ENCODE results near the gene LUZP2. TPM values are rescaled to one million over a fixed set of nuclear protein-coding genes. Genes with fewer than 3 reads are reported as not detected.

The LUZP2 gene
- total RNA-seq, 1 donor from 2014 or later = 0.33 TPM

- H3K27me3 ChIP-seq (ENCODE audit: control insufficient read depth, insufficient read depth, low read length) = no peaks in the 10 kb centered on the region
- TF ChIP-seq, protein P1, sequence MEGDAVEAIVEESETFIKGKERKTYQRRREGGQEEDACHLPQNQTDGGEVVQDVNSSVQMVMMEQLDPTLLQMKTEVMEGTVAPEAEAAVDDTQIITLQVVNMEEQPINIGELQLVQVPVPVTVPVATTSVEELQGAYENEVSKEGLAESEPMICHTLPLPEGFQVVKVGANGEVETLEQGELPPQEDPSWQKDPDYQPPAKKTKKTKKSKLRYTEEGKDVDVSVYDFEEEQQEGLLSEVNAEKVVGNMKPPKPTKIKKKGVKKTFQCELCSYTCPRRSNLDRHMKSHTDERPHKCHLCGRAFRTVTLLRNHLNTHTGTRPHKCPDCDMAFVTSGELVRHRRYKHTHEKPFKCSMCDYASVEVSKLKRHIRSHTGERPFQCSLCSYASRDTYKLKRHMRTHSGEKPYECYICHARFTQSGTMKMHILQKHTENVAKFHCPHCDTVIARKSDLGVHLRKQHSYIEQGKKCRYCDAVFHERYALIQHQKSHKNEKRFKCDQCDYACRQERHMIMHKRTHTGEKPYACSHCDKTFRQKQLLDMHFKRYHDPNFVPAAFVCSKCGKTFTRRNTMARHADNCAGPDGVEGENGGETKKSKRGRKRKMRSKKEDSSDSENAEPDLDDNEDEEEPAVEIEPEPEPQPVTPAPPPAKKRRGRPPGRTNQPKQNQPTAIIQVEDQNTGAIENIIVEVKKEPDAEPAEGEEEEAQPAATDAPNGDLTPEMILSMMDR (IDR thresholded peaks at IDR 0.05; ENCODE audit: insufficient read depth, low read length, poor library complexity, severe bottlenecking) = no peak
- DNase-seq (ENCODE audit: low read depth) = no peak
- H3K36me3 ChIP-seq (ENCODE audit: control insufficient read depth, insufficient read depth, low read length) = no peaks in the 10 kb centered on the region
- H3K4me3 ChIP-seq (ENCODE audit: low read depth, low read length) = no peak overlapping the region
These were observed 27.3 kb downstream of the LUZP2 start for GRCh38 chr11:24524156-24524555.

- TF ChIP-seq, protein P1 (IDR thresholded peaks at IDR 0.05; ENCODE audit: insufficient read depth, low read length, poor library complexity, severe bottlenecking) = no peak
- Histone ChIP-seq H3K36me3 (ENCODE audit: control insufficient read depth, insufficient read depth, low read length) (no peaks in the 10 kb centered on the region), H3K4me3 (ENCODE audit: low read depth, low read length) (no peak overlapping the region), H3K27me3 (ENCODE audit: control insufficient read depth, insufficient read depth, low read length) (no peaks in the 10 kb centered on the region)
- no peak for DNase-seq (ENCODE audit: low read depth)
These were observed 34.7 kb downstream of the LUZP2 start for GRCh38 chr11:24531528-24531927.

- TF ChIP-seq, protein P1 (IDR thresholded peaks at IDR 0.05; ENCODE audit: insufficient read depth, low read length, poor library complexity, severe bottlenecking) = no peak
- Histone ChIP-seq H3K27me3 (ENCODE audit: control insufficient read depth, insufficient read depth, low read length) (no peaks in the 10 kb centered on the region), H3K36me3 (ENCODE audit: control insufficient read depth, insufficient read depth, low read length) (no peaks in the 10 kb centered on the region), H3K4me3 (ENCODE audit: low read depth, low read length) (no peak overlapping the region)
- DNase-seq (ENCODE audit: low read depth) = no peak
These were observed 46.9 kb downstream of the LUZP2 start for GRCh38 chr11:24543771-24544170.

GRCh38 chr11:24556693-24557092 lies 59.8 kb downstream of the LUZP2 start:
- Histone ChIP-seq H3K27me3 (ENCODE audit: control insufficient read depth, insufficient read depth, low read length) (no peaks in the 10 kb centered on the region), H3K36me3 (ENCODE audit: control insufficient read depth, insufficient read depth, low read length) (no peaks in the 10 kb centered on the region), H3K4me3 (ENCODE audit: low read depth, low read length) (no peak overlapping the region)
- DNase-seq (ENCODE audit: low read depth) = no peak
- TF ChIP-seq, protein P1 (IDR thresholded peaks at IDR 0.05; ENCODE audit: insufficient read depth, low read length, poor library complexity, severe bottlenecking) = no peak

DNA sequence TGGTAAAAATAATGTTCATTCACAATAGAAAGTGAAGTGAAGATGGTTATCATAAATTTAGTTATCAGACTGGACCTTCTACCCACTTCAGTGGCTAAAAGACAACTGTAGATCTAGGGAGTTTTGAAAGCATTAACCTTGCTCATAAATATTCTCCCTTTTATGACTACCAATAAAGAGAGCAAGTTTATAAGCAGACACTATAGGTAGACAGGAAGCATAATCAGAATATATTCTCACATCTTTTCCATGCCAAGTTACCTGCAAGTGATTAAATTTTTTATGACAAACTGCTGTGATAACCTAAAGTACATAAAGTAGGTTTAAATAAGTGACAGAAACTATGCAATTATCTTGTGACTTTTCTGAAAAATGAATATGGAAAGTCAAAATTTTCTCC lies 62.5 kb downstream of the LUZP2 start:
- TF ChIP-seq, protein P1 (IDR thresholded peaks at IDR 0.05; ENCODE audit: insufficient read depth, low read length, poor library complexity, severe bottlenecking) = no peak

DNA sequence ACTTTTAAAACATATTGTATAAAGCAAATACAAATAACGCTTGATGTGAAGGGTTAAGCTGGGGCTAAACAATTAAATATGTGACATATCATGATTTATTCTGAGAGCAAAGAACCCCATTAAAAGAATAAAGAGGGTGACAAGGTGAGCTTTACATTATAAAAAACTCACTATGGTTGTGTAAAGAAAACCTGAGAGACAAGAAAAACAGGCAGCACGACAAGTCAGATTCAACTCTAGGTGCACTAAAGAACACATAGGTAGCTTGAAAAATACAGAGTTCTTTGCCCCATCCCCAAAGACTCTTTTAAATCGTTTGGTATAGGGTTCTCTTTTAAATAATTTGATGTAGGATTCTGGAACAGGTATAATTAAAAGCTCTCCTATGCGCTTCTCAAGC lies 63.5 kb downstream of the LUZP2 start:
- H3K4me3 ChIP-seq (ENCODE audit: low read depth, low read length) = no peak overlapping the region
- DNase-seq (ENCODE audit: low read depth) = no peak
- no peaks in the 10 kb centered on the region for H3K36me3 ChIP-seq (ENCODE audit: control insufficient read depth, insufficient read depth, low read length)
- H3K27me3 ChIP-seq (ENCODE audit: control insufficient read depth, insufficient read depth, low read length) = no peaks in the 10 kb centered on the region
- TF ChIP-seq, protein P1 (IDR thresholded peaks at IDR 0.05; ENCODE audit: insufficient read depth, low read length, poor library complexity, severe bottlenecking) = no peak

More for the DNA sequence above, 62.5 kb downstream of the LUZP2 start:
- Histone ChIP-seq H3K4me3 (ENCODE audit: low read depth, low read length) (no peak overlapping the region), H3K27me3 (ENCODE audit: control insufficient read depth, insufficient read depth, low read length) (no peaks in the 10 kb centered on the region), H3K36me3 (ENCODE audit: control insufficient read depth, insufficient read depth, low read length) (no peaks in the 10 kb centered on the region)
- no peak for DNase-seq (ENCODE audit: low read depth)

Data from kidney epithelial cell (primary cell).